ENCODE data around the gene ZDHHC20. TPM values are rescaled to one million over a fixed set of nuclear protein-coding genes. Genes with fewer than 3 reads are reported as not detected.

The ZDHHC20 gene
- total and polyA plus RNA-seq, 2 of the 13 experiments (the other 11 are each of a cell fraction or from before 2014, with no cell fraction given) = 19.9 to 59.9 TPM

DNA sequence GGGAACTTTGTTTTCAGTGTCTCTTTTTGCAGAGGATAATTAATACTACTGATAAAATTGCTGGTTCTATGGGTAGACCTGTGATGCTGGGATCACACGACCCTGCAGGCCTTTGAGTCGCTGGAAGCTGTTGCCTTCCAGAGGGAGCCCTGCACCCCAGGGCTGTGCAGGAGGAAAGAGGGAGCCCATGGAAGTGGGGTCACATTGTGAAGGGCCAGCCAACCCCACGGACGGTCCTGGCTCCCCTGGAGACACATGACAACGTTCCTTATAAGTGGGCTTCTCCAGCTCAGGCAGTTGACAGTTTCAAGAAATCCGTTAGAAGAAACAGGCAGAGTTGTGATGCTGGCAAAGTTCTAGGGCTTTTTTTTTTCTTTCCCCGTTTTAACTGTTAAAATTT is 98.0 kb downstream of the ZDHHC20 start:
- H3K79me2 ChIP-seq (ENCODE audit: insufficient read depth, low read length) = no peaks in the 10 kb centered on the region

DNA sequence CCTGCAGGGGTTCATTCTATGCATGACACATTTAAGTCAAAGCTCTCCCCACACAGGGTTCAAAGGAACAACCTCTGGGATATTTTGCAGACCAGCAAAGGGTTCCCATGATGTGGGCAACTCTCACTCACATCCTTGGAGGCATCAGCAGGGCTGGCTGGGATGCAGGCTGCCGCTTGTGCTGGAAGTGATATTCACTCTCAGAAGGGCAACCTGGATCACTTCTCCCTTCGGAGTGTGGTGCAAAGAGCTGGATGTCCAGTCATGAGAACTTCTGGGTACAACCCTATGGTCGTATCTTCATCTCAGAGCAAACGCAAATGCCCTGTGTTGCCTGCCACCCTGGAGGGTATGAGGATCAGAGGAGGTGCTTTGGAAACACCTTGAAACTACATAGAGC is 98.6 kb downstream of the ZDHHC20 start:
- Histone ChIP-seq H3K36me3 (replicated peaks in 1 of 2; ENCODE audit: control insufficient read depth in 1 of 2, insufficient read depth in 2 of 2, low read length in 2 of 2) (no peaks in the 10 kb centered on the region), H3K4me3 (replicated peaks in 1 of 3; ENCODE audit: insufficient read depth in 1 of 3, low read depth in 2 of 3, low read length in 3 of 3) (no peak overlapping the region), H3K79me2 (ENCODE audit: insufficient read depth, low read length) (no peaks in the 10 kb centered on the region), H3K4me2 (ENCODE audit: low read depth, low read length) (no peak overlapping the region), H4K20me1 (ENCODE audit: insufficient read depth, low read length) (no peaks in the 10 kb centered on the region), H3K4me1 (ENCODE audit: insufficient read depth, low read length) (no peaks in the 10 kb centered on the region), H3K27ac (ENCODE audit: extremely low read length, insufficient read depth, low read length) (no peak overlapping the region), H3K27me3 (ENCODE audit: control insufficient read depth in 1 of 2, insufficient read depth in 2 of 2, low read length in 2 of 2) (peaks cover 0 to 11% of the 10 kb centered on the region in 2 experiments; a peak in 1 of 5 replicates), H2AFZ (ENCODE audit: low read length) (no peak overlapping the region), H3K9ac (ENCODE audit: insufficient read depth, low read depth, low read length) (no peak overlapping the region), H3K9me3 (ENCODE audit: low read length) (no peaks in the 10 kb centered on the region)
- FAIRE-seq = no peak
- no peak for ATAC-seq
- no peak for DNase-seq (ENCODE audit: low spot score)
- intact Hi-C loops (cut with micrococcal nuclease; ENCODE audit: unreplicated experiment) (no loop called here), in situ Hi-C loops (cut with HindIII; ENCODE audit: extremely low pct_ligation_motif_present, low pct_unique_long_range_greater_than_20kb) (no loop called here)
- POLR2A ChIA-PET = no interaction called here
- TF ChIP-seq HMG20A (CRISPR knock-in tag; IDR thresholded peaks at IDR 0.05; ENCODE audit: borderline replicate concordance) (no peak), NCOR1 (IDR thresholded peaks at IDR 0.05; ENCODE audit: borderline replicate concordance, low read length) (no peak), ZNF460 (CRISPR knock-in tag; IDR thresholded peaks at IDR 0.05; ENCODE audit: borderline replicate concordance) (no peak), ZNF879 (CRISPR knock-in tag; IDR thresholded peaks at IDR 0.05) (no peak), ZKSCAN5 (CRISPR knock-in tag; IDR thresholded peaks at IDR 0.05) (no peak), ZNF256 (CRISPR knock-in tag; conservative IDR thresholded peaks at IDR 0.05) (no peak), BRD4 (CRISPR knock-in tag; IDR thresholded peaks at IDR 0.05) (no peak), ZNF343 (CRISPR knock-in tag; IDR thresholded peaks at IDR 0.05) (no peak), ATM (IDR thresholded peaks at IDR 0.05; ENCODE audit: borderline replicate concordance) (no peak), RFXANK (CRISPR knock-in tag; IDR thresholded peaks at IDR 0.05) (no peak)
- TF ChIP-seq, protein P1, sequence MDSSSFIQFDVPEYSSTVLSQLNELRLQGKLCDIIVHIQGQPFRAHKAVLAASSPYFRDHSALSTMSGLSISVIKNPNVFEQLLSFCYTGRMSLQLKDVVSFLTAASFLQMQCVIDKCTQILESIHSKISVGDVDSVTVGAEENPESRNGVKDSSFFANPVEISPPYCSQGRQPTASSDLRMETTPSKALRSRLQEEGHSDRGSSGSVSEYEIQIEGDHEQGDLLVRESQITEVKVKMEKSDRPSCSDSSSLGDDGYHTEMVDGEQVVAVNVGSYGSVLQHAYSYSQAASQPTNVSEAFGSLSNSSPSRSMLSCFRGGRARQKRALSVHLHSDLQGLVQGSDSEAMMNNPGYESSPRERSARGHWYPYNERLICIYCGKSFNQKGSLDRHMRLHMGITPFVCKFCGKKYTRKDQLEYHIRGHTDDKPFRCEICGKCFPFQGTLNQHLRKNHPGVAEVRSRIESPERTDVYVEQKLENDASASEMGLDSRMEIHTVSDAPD (CRISPR knock-in tag; IDR thresholded peaks at IDR 0.05) = no peak
- TF ChIP-seq, protein P2, sequence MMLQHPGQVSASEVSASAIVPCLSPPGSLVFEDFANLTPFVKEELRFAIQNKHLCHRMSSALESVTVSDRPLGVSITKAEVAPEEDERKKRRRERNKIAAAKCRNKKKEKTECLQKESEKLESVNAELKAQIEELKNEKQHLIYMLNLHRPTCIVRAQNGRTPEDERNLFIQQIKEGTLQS (CRISPR knock-in tag; IDR thresholded peaks at IDR 0.05) = no peak
- 10% methylated on average over 3 of the region's 4 CpGs for WGBS (ENCODE audit: low lambda C conversion rate)
- CTCF ChIA-PET (ENCODE audit: low intra/inter-chr PET ratio, low total read pairs) = no interaction called here
- no TSS peak for BruUV-seq (replicated peaks)

More for the DNA sequence above, 98.0 kb downstream of the ZDHHC20 start:
- ATAC-seq = no peak
- ChIA-PET POLR2A (no interaction called here), CTCF (ENCODE audit: low intra/inter-chr PET ratio, low total read pairs) (no interaction called here)
- H3K4me1 ChIP-seq (ENCODE audit: insufficient read depth, low read length) = no peaks in the 10 kb centered on the region
- no peak overlapping the region for H2AFZ ChIP-seq (ENCODE audit: low read length)
- no peak overlapping the region for H3K4me3 ChIP-seq (replicated peaks in 1 of 3; ENCODE audit: insufficient read depth in 1 of 3, low read depth in 2 of 3, low read length in 3 of 3)
- H4K20me1 ChIP-seq (ENCODE audit: insufficient read depth, low read length) = no peaks in the 10 kb centered on the region
- no peaks in the 10 kb centered on the region for H3K9me3 ChIP-seq (ENCODE audit: low read length)
- no peak for DNase-seq (ENCODE audit: low spot score)
- no peak overlapping the region for H3K4me2 ChIP-seq (ENCODE audit: low read depth, low read length)
- intact Hi-C loops (cut with micrococcal nuclease; ENCODE audit: unreplicated experiment) = no loop called here
- in situ Hi-C loops (cut with HindIII; ENCODE audit: extremely low pct_ligation_motif_present, low pct_unique_long_range_greater_than_20kb) = no loop called here
- H3K27me3 ChIP-seq (ENCODE audit: control insufficient read depth in 1 of 2, insufficient read depth in 2 of 2, low read length in 2 of 2) = peaks cover 0 to 11% of the 10 kb centered on the region in 2 experiments; a peak in 1 of 5 replicates
- BruUV-seq (replicated peaks) = no TSS peak
- no peak for FAIRE-seq
- 8% methylated on average over 7 of the region's 7 CpGs for WGBS (ENCODE audit: low lambda C conversion rate)
- no peak overlapping the region for H3K9ac ChIP-seq (ENCODE audit: insufficient read depth, low read depth, low read length)
- no peak for TF ChIP-seq ZSCAN25 (CRISPR knock-in tag; IDR thresholded peaks at IDR 0.05)
- TF ChIP-seq LCORL (IDR thresholded peaks at IDR 0.05) = no peak
- no peak for TF ChIP-seq LCORL (CRISPR knock-in tag; IDR thresholded peaks at IDR 0.05)
- TF ChIP-seq ZSCAN22 (CRISPR knock-in tag; IDR thresholded peaks at IDR 0.05) = no peak
- no peak for TF ChIP-seq TOPORS (CRISPR knock-in tag; IDR thresholded peaks at IDR 0.05)
- no peak overlapping the region for H3K27ac ChIP-seq (ENCODE audit: extremely low read length, insufficient read depth, low read length)
- no peaks in the 10 kb centered on the region for H3K36me3 ChIP-seq (replicated peaks in 1 of 2; ENCODE audit: control insufficient read depth in 1 of 2, insufficient read depth in 2 of 2, low read length in 2 of 2)
